Neural progenitor cell (in vitro differentiated cells): ENCODE results near the gene IFNLR1. TPM values are rescaled to one million over a fixed set of nuclear protein-coding genes. Genes with fewer than 3 reads are reported as not detected.

Experiments
- DNase-seq: peaks from one replicate; pipeline ENCODE4 v3.0.0-alpha.2; 2016; ENCODE audit warnings: low spot score
- H2AFZ ChIP-seq: fragments of 200-600 bp; sonication (generic); replicated peaks from 2 replicates; pipeline ENCODE4 v1.6.1; 2016; ENCODE audit warnings: antibody characterized with exemption
- H3F3A ChIP-seq: fragments of 200-600 bp; sonication (generic); 2 replicates; pipeline ENCODE4 v1.6.1; 2016; ENCODE audit warnings: antibody characterized with exemption, low read depth
- H3K27ac ChIP-seq: fragments of 200-600 bp; sonication (generic); 2 replicates; pipeline ENCODE4 v1.5.1; 2016; ENCODE audit warnings: mild to moderate bottlenecking
- H3K27me3 ChIP-seq: fragments of 200-600 bp; sonication (generic); 2 replicates; pipeline ENCODE4 v1.6.1; 2016; ENCODE audit warnings: mild to moderate bottlenecking, moderate library complexity
- H3K36me3 ChIP-seq: fragments of 200-600 bp; sonication (generic); 2 replicates; pipeline ENCODE4 v1.5.1; 2016
- H3K4me1 ChIP-seq: fragments of 200-600 bp; sonication (generic); 2 replicates; pipeline ENCODE4 v1.6.1; 2016; ENCODE audit warnings: mixed run types
- H3K4me2 ChIP-seq: fragments of 200-600 bp; sonication (generic); 2 replicates; pipeline ENCODE4 v1.6.1; 2016
- H3K4me3 ChIP-seq: fragments of 200-600 bp; sonication (generic); 2 replicates; pipeline ENCODE4 v1.5.1; 2016
- H3K79me2 ChIP-seq: fragments of 200-600 bp; sonication (generic); 2 replicates; pipeline ENCODE4 v1.6.1; 2016; ENCODE audit warnings: low read depth
- H3K9ac ChIP-seq: fragments of 200-600 bp; sonication (generic); 2 replicates; pipeline ENCODE4 v1.6.1; 2016
- H3K9me3 ChIP-seq: fragments of 200-600 bp; sonication (generic); 2 replicates; pipeline ENCODE4 v1.5.1; 2016; ENCODE audit warnings: low read depth
- H4K20me1 ChIP-seq: fragments of 200-600 bp; sonication (generic); 2 replicates; pipeline ENCODE4 v1.6.1; 2016; ENCODE audit warnings: low read depth
- H3K27ac Mint-ChIP-seq: 3 replicates; pipeline ENCODE4 v1.8.0; 2021; ENCODE audit warnings: mixed read lengths
- H3K27me3 Mint-ChIP-seq: 2 replicates; pipeline ENCODE4 v1.8.0; 2022; ENCODE audit warnings: low read depth, mild to moderate bottlenecking, inconsistent platforms, moderate library complexity, mixed read lengths; ENCODE audit not compliant: insufficient read depth
- H3K36me3 Mint-ChIP-seq: 3 replicates; pipeline ENCODE4 v1.8.0; 2021; ENCODE audit warnings: mixed read lengths
- H3K4me1 Mint-ChIP-seq: 3 replicates; pipeline ENCODE4 v1.8.0; 2021; ENCODE audit warnings: mixed read lengths
- H3K4me3 Mint-ChIP-seq: 3 replicates; pipeline ENCODE4 v1.8.0; 2021; ENCODE audit warnings: mild to moderate bottlenecking, moderate library complexity, mixed read lengths
- H3K9me3 Mint-ChIP-seq: 3 replicates; pipeline ENCODE4 v1.8.0; 2020; ENCODE audit warnings: mixed read lengths
- EZH2 ChIP-seq: fragments of 200-600 bp; sonication (generic); IDR thresholded peaks from 2 replicates; pipeline ENCODE4 v1.6.1; 2017; ENCODE audit warnings: antibody characterized with exemption, mild to moderate bottlenecking, moderate library complexity
- EZH2phosphoT487 ChIP-seq: fragments of 200-600 bp; sonication (generic); IDR thresholded peaks from 2 replicates; pipeline ENCODE4 v1.6.1; 2017; ENCODE audit warnings: antibody characterized with exemption
- total RNA-seq: library from RNA; depleted of rRNA; stranded (reverse); fragments of >200 nt; gene quantifications from 2 replicates; pipeline ENCODE4 v1.2.3, GENCODE V29; 2015; ENCODE audit warnings: low replicate concordance
- TF ChIP-seq, protein P1 (sequence below): fragments of 200-600 bp; sonication (generic); IDR thresholded peaks from 2 replicates; pipeline ENCODE4 v1.5.1; 2017; ENCODE audit warnings: antibody characterized with exemption, mild to moderate bottlenecking

The IFNLR1 gene
- total RNA-seq, 1 donor from 2014 or later = 3.3 TPM

DNA sequence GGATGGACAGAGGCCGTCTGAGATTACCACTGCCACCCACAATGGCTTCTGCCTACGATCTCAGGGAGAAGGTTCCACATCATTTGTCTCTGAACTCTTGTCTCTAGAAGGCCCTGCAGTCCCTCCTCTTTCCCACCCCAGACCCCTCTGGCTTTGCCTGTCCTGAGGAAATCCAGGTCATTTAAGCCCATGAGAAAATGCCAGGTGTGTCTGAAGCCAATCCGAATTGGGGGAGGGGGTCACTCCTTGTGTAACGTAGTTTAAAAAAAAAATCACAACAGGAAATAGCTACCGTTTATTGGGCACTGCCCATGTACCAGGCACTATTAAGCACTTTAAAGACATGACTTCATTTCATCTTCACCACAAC is 67.6 kb downstream of the IFNLR1 start:
- no peak overlapping the region for H3K27ac Mint-ChIP-seq
- Histone ChIP-seq H3F3A (no peaks in the 10 kb centered on the region), H3K9ac (no peak overlapping the region), H3K4me1 (no peaks in the 10 kb centered on the region), H3K27ac (no peak overlapping the region), H3K4me3 (no peak overlapping the region), H3K27me3 (no peaks in the 10 kb centered on the region), H3K79me2 (no peaks in the 10 kb centered on the region), H4K20me1 (no peaks in the 10 kb centered on the region), H3K4me2 (no peak overlapping the region), H3K36me3 (no peaks in the 10 kb centered on the region), H3K9me3 (no peaks in the 10 kb centered on the region), H2AFZ (no peak overlapping the region)
- H3K27me3 Mint-ChIP-seq = no peaks in the 10 kb centered on the region
- TF ChIP-seq, protein P1, sequence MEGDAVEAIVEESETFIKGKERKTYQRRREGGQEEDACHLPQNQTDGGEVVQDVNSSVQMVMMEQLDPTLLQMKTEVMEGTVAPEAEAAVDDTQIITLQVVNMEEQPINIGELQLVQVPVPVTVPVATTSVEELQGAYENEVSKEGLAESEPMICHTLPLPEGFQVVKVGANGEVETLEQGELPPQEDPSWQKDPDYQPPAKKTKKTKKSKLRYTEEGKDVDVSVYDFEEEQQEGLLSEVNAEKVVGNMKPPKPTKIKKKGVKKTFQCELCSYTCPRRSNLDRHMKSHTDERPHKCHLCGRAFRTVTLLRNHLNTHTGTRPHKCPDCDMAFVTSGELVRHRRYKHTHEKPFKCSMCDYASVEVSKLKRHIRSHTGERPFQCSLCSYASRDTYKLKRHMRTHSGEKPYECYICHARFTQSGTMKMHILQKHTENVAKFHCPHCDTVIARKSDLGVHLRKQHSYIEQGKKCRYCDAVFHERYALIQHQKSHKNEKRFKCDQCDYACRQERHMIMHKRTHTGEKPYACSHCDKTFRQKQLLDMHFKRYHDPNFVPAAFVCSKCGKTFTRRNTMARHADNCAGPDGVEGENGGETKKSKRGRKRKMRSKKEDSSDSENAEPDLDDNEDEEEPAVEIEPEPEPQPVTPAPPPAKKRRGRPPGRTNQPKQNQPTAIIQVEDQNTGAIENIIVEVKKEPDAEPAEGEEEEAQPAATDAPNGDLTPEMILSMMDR = no peak
- TF ChIP-seq EZH2phosphoT487 (no peak), EZH2 (no peak)
- H3K9me3 Mint-ChIP-seq = no peaks in the 10 kb centered on the region
- no peak for DNase-seq
- no peaks in the 10 kb centered on the region for H3K36me3 Mint-ChIP-seq
- peaks cover 10% of the 10 kb centered on the region for H3K4me1 Mint-ChIP-seq
- no peak overlapping the region for H3K4me3 Mint-ChIP-seq

DNA sequence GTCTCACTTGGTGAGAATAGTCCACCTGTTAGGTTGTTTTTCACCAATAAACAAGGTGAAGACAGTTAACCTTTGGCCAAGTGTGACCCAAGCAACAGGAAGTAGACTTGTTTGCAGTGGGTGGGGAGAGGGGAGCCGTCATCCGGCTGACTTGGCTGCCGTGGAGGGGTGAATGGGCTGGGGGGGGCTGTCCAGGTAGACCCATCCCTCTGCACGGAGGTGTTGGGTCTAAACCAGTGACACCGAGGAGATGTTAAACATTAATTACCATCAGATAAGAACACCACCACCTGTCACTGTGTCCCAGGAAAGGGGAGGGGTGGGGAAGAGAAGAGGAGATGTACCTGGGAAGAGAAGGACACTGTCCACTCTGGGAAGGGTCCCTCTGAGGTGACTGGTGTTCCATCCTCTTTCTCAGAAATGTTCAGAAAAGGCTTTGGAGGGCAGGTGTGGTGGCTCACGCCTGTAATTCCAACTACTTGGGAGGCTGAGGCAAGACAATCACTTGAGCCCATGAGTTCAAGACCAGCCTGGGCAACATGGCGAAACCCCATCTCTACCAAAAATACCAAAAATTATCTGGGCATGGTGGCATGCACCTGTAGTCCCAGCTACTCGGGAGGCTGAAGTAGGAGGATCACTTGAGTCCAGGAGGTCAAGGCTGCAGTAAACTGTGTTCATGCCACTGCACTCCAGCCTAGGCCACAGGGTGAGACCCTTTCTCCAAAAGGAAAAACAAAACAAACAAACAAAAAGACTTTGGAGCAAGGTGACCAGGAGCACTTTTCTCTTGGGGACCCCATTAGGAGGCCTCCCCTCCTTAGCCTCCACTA is 68.5 kb downstream of the IFNLR1 start:
- Histone ChIP-seq H4K20me1 (no peaks in the 10 kb centered on the region), H3K9ac (no peak overlapping the region), H3K4me2 (no peak overlapping the region), H3K4me3 (no peak overlapping the region), H3K9me3 (no peaks in the 10 kb centered on the region), H3F3A (no peaks in the 10 kb centered on the region), H2AFZ (no peak overlapping the region), H3K36me3 (no peaks in the 10 kb centered on the region), H3K79me2 (no peaks in the 10 kb centered on the region), H3K4me1 (no peaks in the 10 kb centered on the region), H3K27me3 (no peaks in the 10 kb centered on the region), H3K27ac (no peak overlapping the region)
- no peak overlapping the region for H3K27ac Mint-ChIP-seq
- peaks cover 10% of the 10 kb centered on the region for H3K4me1 Mint-ChIP-seq
- no peaks in the 10 kb centered on the region for H3K9me3 Mint-ChIP-seq
- no peak overlapping the region for H3K4me3 Mint-ChIP-seq
- no peaks in the 10 kb centered on the region for H3K36me3 Mint-ChIP-seq
- H3K27me3 Mint-ChIP-seq = no peaks in the 10 kb centered on the region
- TF ChIP-seq EZH2phosphoT487 (no peak), EZH2 (no peak)
- TF ChIP-seq, protein P1 = no peak
- DNase-seq = no peak

DNA sequence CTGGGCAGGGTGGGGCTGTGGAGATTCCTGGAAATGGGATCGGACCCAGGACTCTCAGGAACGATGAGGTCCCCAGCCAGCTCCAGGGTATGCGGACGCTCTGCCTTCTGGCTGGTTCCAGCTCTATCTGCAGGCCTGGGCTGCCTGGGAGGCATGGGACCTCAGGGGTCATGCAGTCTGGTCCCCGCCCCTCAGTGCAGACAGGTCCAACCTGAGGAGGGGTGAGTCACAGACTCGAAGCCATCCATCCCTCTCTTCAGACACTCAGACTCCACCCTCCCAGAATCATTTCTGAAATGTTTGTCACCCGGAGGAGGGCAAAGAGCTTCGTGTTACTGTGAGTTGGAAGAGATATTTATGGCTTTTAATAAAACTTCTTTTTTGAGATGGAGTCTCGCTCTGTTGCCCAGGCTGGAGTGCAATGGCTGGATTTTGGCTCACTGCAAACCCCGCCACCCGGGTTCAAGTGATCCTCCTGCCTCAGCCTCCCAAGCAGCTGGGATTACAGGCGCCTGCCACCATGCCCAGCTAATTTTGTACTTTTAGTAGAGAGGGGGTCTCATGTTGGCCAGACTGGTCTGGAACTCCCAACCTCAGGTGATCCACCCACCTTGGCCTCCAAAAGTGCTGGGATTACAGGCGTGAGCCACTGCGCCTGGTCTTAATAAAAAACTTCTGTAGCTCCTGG is 69.2 kb downstream of the IFNLR1 start:
- H3K79me2 ChIP-seq = no peaks in the 10 kb centered on the region
- no peaks in the 10 kb centered on the region for H3K36me3 ChIP-seq
- no peak overlapping the region for H3K27ac ChIP-seq
- no peak for DNase-seq
- H3F3A ChIP-seq = no peaks in the 10 kb centered on the region
- Mint-ChIP-seq H3K4me1 (peaks cover 10% of the 10 kb centered on the region), H3K27me3 (peaks cover 3% of the 10 kb centered on the region), H3K36me3 (no peaks in the 10 kb centered on the region), H3K9me3 (no peaks in the 10 kb centered on the region), H3K27ac (no peak overlapping the region), H3K4me3 (no peak overlapping the region)
- no peak overlapping the region for H3K4me2 ChIP-seq
- TF ChIP-seq EZH2phosphoT487 = no peak
- TF ChIP-seq EZH2 = no peak
- TF ChIP-seq, protein P1 = no peak
- no peaks in the 10 kb centered on the region for H3K27me3 ChIP-seq
- H2AFZ ChIP-seq = no peak overlapping the region
- no peak overlapping the region for H3K4me3 ChIP-seq
- no peak overlapping the region for H3K9ac ChIP-seq
- H3K9me3 ChIP-seq = no peaks in the 10 kb centered on the region
- H3K4me1 ChIP-seq = no peaks in the 10 kb centered on the region
- H4K20me1 ChIP-seq = no peaks in the 10 kb centered on the region
